B cell (primary cell): ENCODE data around the gene LRCH1. TPM values are rescaled to one million over a fixed set of nuclear protein-coding genes. Genes with fewer than 3 reads are reported as not detected.

Source experiments
- ATAC-seq: fragments of 200-7000 bp; cut with Tn5 transposase; one replicate; pipeline ENCODE4 v1.10.0; 2021; ENCODE audit warnings: low read depth, mild to moderate bottlenecking, moderate number of reproducible peaks, moderate library complexity
- CTCF ChIA-PET: fragments of 350-600 bp; sonication (Branson Sonifier 250); formaldehyde crosslinking; loops from one replicate; lab custom pipeline; 2021; ENCODE audit warnings: antibody characterized with exemption, inconsistent platforms; lab: Charles Lee
- POLR2A ChIA-PET: fragments of 350-600 bp; sonication (Branson Sonifier 250); formaldehyde crosslinking; loops from one replicate; lab custom pipeline; 2021; ENCODE audit warnings: antibody characterized with exemption; lab: Charles Lee
- DNase-seq: peaks from one replicate; pipeline ENCODE4 v3.0.0; 2013
- H2AFZ ChIP-seq: 2 replicates; pipeline ENCODE4 v1.6.1; 2012; ENCODE audit warnings: mild to moderate bottlenecking, low read depth, low read length; ENCODE audit not compliant: insufficient read depth, poor library complexity, severe bottlenecking
- H3K27ac ChIP-seq, 2 donors: 1 replicate in 1 of 2; 2 replicates in 1 of 2; pipeline ENCODE4 v1.5.1; 2012 to 2013; ENCODE audit warnings: low read length in 2 of 2, mild to moderate bottlenecking in 2 of 2, moderate library complexity in 1 of 2
- H3K27me3 ChIP-seq, 4 experiments: fragments of 200-600 bp in 1 of 4; sonication (generic) in 1 of 4; replicated peaks in 1 of 4; 1 replicate in 2 of 4; 2 replicates in 2 of 4; pipeline versions ENCODE4 v1.6.1 to v1.7.0; 2013 to 2016; ENCODE audit warnings: low read length in 3 of 4, mild to moderate bottlenecking in 2 of 4, mixed read lengths in 1 of 4, moderate library complexity in 1 of 4; ENCODE audit not compliant: insufficient read depth in 4 of 4, control insufficient read depth in 3 of 4; ENCODE audit errors: control extremely low read depth in 1 of 4
- H3K36me3 ChIP-seq, 2 experiments: replicated peaks in 1 of 2; 1 replicate in 1 of 2; 2 replicates in 1 of 2; pipeline versions ENCODE4 v1.6.1 to v1.7.1; 2013; ENCODE audit warnings: low read length in 1 of 2; ENCODE audit not compliant: insufficient read depth in 2 of 2, control insufficient read depth in 1 of 2; ENCODE audit errors: control extremely low read depth in 1 of 2, extremely low read depth in 1 of 2
- H3K4me1 ChIP-seq, 2 donors: fragments of 200-600 bp in 1 of 2; sonication (generic) in 1 of 2; 1 replicate in 1 of 2; 2 replicates in 1 of 2; pipeline versions ENCODE4 v1.5.1 to v1.6.1; 2013 to 2017; ENCODE audit warnings: low read length in 2 of 2; ENCODE audit not compliant: control insufficient read depth in 2 of 2, insufficient read depth in 2 of 2
- H3K4me2 ChIP-seq: replicated peaks from 2 replicates; pipeline ENCODE3; 2012; ENCODE audit warnings: mild to moderate bottlenecking, low read depth, low read length; ENCODE audit not compliant: poor library complexity, severe bottlenecking
- H3K4me3 ChIP-seq, 5 experiments: fragments of 200-600 bp in 1 of 5; sonication (generic) in 1 of 5; 1 replicate in 3 of 5; 2 replicates in 2 of 5; pipeline versions ENCODE4 v1.5.1 to v1.7.0; 2011 to 2016; ENCODE audit warnings: low read length in 4 of 5, mild to moderate bottlenecking in 4 of 5, low read depth in 2 of 5, control low read depth in 1 of 5, moderate library complexity in 1 of 5; ENCODE audit not compliant: insufficient read depth in 1 of 5; ENCODE audit errors: control extremely low read depth in 1 of 5, extremely low read depth in 1 of 5
- H3K79me2 ChIP-seq: fragments of 200-600 bp; sonication (generic); one replicate; pipeline ENCODE4 v1.6.0; 2016; ENCODE audit warnings: low read length; ENCODE audit not compliant: control insufficient read depth, insufficient read depth
- H3K9ac ChIP-seq: fragments of 200-600 bp; sonication (generic); 2 replicates; pipeline ENCODE4 v1.6.1; 2017; ENCODE audit warnings: mild to moderate bottlenecking, low read length, moderate library complexity
- H3K9me3 ChIP-seq, 3 donors: one replicate each; pipeline versions ENCODE4 v1.6.1 to v1.7.1; 2013; ENCODE audit warnings: low read length in 2 of 3; ENCODE audit not compliant: control insufficient read depth in 2 of 3, insufficient read depth in 1 of 3; ENCODE audit errors: control extremely low read depth in 1 of 3
- H4K20me1 ChIP-seq: 2 replicates; pipeline ENCODE4 v1.6.0; 2012; ENCODE audit warnings: mild to moderate bottlenecking, low read length; ENCODE audit not compliant: insufficient read depth, control insufficient read depth, poor library complexity, severe bottlenecking
- H3K27ac Mint-ChIP-seq: one replicate; pipeline ENCODE4 v1.8.0; 2021; ENCODE audit warnings: mixed read lengths
- H3K27me3 Mint-ChIP-seq: one replicate; pipeline ENCODE4 v1.8.0; 2021; ENCODE audit warnings: mixed read lengths
- H3K4me1 Mint-ChIP-seq: one replicate; pipeline ENCODE4 v1.8.0; 2021; ENCODE audit warnings: mixed read lengths
- H3K4me3 Mint-ChIP-seq: one replicate; pipeline ENCODE4 v1.8.0; 2021; ENCODE audit warnings: mixed read lengths
- H3K9me3 Mint-ChIP-seq: one replicate; pipeline ENCODE4 v1.8.0; 2022; ENCODE audit warnings: mixed read lengths; ENCODE audit not compliant: insufficient read depth
- EZH2 ChIP-seq: IDR thresholded peaks from 2 replicates; pipeline ENCODE4 v1.6.1; 2012; ENCODE audit warnings: borderline replicate concordance, low read depth, mild to moderate bottlenecking, moderate library complexity, low read length; ENCODE audit not compliant: insufficient read depth, poor library complexity, severe bottlenecking
- WGBS: methylation state at CpG from one replicate; pipeline ENCODE4 v1.1.5; 2013; ENCODE audit warnings: missing lambda C conversion rate; ENCODE audit not compliant: insufficient coverage; 5-methylcytosine and 5-hydroxymethylcytosine counted together
- intact Hi-C: fragments of 100-400 bp; cut with micrococcal nuclease; formaldehyde crosslinking; loops from one replicate; pipeline ENCODE4 v1.10.0; 2022
- polyA plus RNA-seq: library from polyadenylated mRNA; depleted of rRNA; stranded (reverse); fragments of >200 nt; gene quantifications from 2 replicates; pipeline ENCODE4 v1.2.3, GENCODE V29; 2012
- total RNA-seq, 2 donors: library from RNA; stranded (reverse); fragments of 120-200 nt in 1 of 2; gene quantifications; 1 replicate in 1 of 2; 2 replicates in 1 of 2; pipeline versions ENCODE4 v1.2.3 to v1.2.4, GENCODE V29; 2013 to 2022
- TF ChIP-seq, protein P1 (sequence below): fragments of 200-600 bp; IDR thresholded peaks from one replicate; pipeline ENCODE4 v1.8.0; 2022; ENCODE audit warnings: antibody characterized with exemption, mild to moderate bottlenecking

The LRCH1 gene
- total and polyA plus RNA-seq, 2 donors (not counting 1 experiment from before 2014, with no cell fraction given): 13.0 to 50.3 TPM

DNA sequence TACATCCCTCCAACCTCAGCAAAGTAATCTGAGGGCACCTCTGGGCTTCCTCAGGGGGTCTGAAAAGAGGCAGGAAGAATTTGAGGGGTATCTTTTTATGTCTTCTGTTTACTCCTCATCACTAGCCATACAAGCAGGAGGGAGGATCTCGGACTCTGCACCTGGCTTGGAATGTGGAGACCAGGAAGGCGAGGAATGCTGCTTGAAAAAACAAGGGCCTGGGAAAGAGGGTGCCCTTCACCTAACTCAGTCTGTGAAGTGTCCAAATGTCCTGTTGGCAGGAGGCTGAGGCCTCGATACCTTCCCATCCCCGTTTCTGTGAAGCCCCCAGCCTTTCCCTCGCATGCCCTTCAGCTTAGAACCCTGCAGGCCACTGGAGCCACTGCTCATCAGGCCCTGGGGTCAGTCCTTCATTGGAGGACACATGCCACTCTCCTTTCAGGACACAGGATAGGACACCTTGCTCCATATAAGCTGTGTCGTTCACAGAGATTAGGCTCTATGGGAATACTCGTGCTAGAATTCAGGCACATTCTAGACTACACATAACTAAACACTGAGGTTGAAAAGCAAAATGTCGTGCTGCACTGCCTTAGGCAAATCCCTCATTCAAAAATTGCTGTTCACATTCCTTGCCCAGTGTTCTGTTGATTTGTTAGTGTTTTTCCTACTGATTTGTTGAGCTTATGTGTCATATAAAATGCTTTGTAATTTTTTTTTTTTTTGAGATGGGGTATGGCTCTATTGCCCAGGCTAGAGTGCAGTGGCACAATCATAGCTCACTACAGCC lies 194.3 kb downstream of the LRCH1 start:
- Histone ChIP-seq H3K4me3 (no peak overlapping the region), H4K20me1 (peaks cover 6% of the 10 kb centered on the region), H2AFZ (no peak overlapping the region), H3K79me2 (no peaks in the 10 kb centered on the region), H3K4me2 (no peak overlapping the region), H3K4me1 (peaks cover 11 to 12% of the 10 kb centered on the region in 2 donors), H3K36me3 (peaks cover 0 to 53% of the 10 kb centered on the region in 2 experiments), H3K9ac (no peak overlapping the region), H3K9me3 (no peaks in the 10 kb centered on the region), H3K27ac (no peak overlapping the region), H3K27me3 (no peaks in the 10 kb centered on the region)
- intact Hi-C loops: no loop called here
- ATAC-seq (no peak), DNase-seq (no peak)
- ChIA-PET CTCF (interaction anchor here (1.0 kb wide), 1 partner anchor 195 kb away, joined by 4 read pairs; no protein-coding TSS in a partner anchor), POLR2A (no interaction called here)
- no peaks in the 10 kb centered on the region for H3K9me3 Mint-ChIP-seq
- H3K4me1 Mint-ChIP-seq: peaks cover 15% of the 10 kb centered on the region
- TF ChIP-seq, protein P1, sequence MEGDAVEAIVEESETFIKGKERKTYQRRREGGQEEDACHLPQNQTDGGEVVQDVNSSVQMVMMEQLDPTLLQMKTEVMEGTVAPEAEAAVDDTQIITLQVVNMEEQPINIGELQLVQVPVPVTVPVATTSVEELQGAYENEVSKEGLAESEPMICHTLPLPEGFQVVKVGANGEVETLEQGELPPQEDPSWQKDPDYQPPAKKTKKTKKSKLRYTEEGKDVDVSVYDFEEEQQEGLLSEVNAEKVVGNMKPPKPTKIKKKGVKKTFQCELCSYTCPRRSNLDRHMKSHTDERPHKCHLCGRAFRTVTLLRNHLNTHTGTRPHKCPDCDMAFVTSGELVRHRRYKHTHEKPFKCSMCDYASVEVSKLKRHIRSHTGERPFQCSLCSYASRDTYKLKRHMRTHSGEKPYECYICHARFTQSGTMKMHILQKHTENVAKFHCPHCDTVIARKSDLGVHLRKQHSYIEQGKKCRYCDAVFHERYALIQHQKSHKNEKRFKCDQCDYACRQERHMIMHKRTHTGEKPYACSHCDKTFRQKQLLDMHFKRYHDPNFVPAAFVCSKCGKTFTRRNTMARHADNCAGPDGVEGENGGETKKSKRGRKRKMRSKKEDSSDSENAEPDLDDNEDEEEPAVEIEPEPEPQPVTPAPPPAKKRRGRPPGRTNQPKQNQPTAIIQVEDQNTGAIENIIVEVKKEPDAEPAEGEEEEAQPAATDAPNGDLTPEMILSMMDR: no peak
- TF ChIP-seq EZH2: no peak
- no peak overlapping the region for H3K27ac Mint-ChIP-seq
- no peaks in the 10 kb centered on the region for H3K27me3 Mint-ChIP-seq
- WGBS: 84% methylated on average over 5 of the region's 8 CpGs
- H3K4me3 Mint-ChIP-seq: no peak overlapping the region

DNA sequence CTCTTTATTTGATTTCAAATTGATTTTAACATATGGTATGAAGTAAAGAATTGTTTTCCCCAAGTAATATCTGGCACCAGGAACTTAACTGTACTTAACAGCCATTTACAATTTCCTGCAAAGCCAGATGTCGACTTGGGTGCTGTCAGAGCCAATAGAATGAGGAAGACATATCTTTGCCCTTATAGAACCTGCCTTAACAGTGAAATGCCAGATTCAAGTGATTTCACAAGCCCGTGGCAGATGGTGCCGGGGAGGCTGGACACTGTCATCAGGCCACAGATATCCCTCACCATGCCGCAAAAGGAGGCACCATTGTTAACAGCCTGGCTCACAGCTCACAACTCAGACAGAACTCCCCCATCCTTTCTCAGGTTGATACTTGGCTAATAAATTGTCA lies 195.3 kb downstream of the LRCH1 start:
- no peaks in the 10 kb centered on the region for H3K27me3 Mint-ChIP-seq

More for the DNA sequence above, 195.3 kb downstream of the LRCH1 start:
- peaks cover 15% of the 10 kb centered on the region for H3K4me1 Mint-ChIP-seq
- Histone ChIP-seq H4K20me1 (peaks cover 7% of the 10 kb centered on the region), H3K4me3 (no peak overlapping the region), H3K27ac (no peak overlapping the region), H3K4me1 (peaks cover 14 to 15% of the 10 kb centered on the region in 2 donors), H2AFZ (no peak overlapping the region), H3K9me3 (no peaks in the 10 kb centered on the region), H3K36me3 (peaks cover 0 to 48% of the 10 kb centered on the region in 2 experiments), H3K4me2 (no peak overlapping the region), H3K27me3 (no peaks in the 10 kb centered on the region), H3K79me2 (no peaks in the 10 kb centered on the region), H3K9ac (no peak overlapping the region)
- no peak for DNase-seq
- no peak overlapping the region for H3K27ac Mint-ChIP-seq
- ATAC-seq: no peak
- TF ChIP-seq EZH2: no peak
- H3K4me3 Mint-ChIP-seq: no peak overlapping the region
- intact Hi-C loops: no loop called here
- ChIA-PET POLR2A (no interaction called here), CTCF (interaction anchor here (1.0 kb wide), 1 partner anchor 196 kb away, joined by 4 read pairs; no protein-coding TSS in a partner anchor)
- 42% methylated on average over 4 of the region's 4 CpGs for WGBS
- H3K9me3 Mint-ChIP-seq: no peaks in the 10 kb centered on the region
